NCI-H2107 treated with DMSO at 0.1 percent for 48 hours (cell line): Measurements from ENCODE around the gene UBAC2.

Source experiments
- DNase-seq: peaks from one replicate; lab custom pipeline; 2025; ENCODE audit not compliant: unreplicated experiment; lab: John Stamatoyannopoulos, UW

UBAC2 gene

GRCh38 chr13:99425485-99426341 is 225.1 kb downstream of the UBAC2 start:
- DNase-seq: no peak

- DNase-seq: no peak
These were observed 225.8 kb downstream of the UBAC2 start for GRCh38 chr13:99426426-99426825.

- DNase-seq: no peak
These were observed 229.0 kb downstream of the UBAC2 start for GRCh38 chr13:99429670-99430069.

- no peak for DNase-seq
These were observed 231.4 kb downstream of the UBAC2 start for GRCh38 chr13:99431927-99432608.

GRCh38 chr13:99432609-99433542 is 232.2 kb downstream of the UBAC2 start:
- no peak for DNase-seq

- no peak for DNase-seq
These were observed 233.0 kb downstream of the UBAC2 start for GRCh38 chr13:99433543-99434075.

- no peak for DNase-seq
These were observed 233.7 kb downstream of the UBAC2 start for GRCh38 chr13:99434258-99434788.

- DNase-seq: no peak
These were observed 234.5 kb downstream of the UBAC2 start for GRCh38 chr13:99435116-99435515.

GRCh38 chr13:99435998-99436397 is 235.3 kb downstream of the UBAC2 start:
- DNase-seq: no peak
